PFSK-1 (cell line): ENCODE results near the gene TSPO.

ENCODE experiments used
- POLR2AphosphoS5 ChIP-seq: IDR thresholded peaks from 2 replicates; pipeline ENCODE4 v1.6.1; 2012; ENCODE audit warnings: low read depth, mild to moderate bottlenecking, control low read depth, low read length, moderate library complexity
- SIN3A ChIP-seq: IDR thresholded peaks from 2 replicates; pipeline ENCODE4 v1.6.1; 2012; ENCODE audit warnings: mild to moderate bottlenecking, low read length, moderate library complexity, borderline replicate concordance; ENCODE audit not compliant: insufficient read depth

GRCh38 chr22:43106302-43106701, 45.1 kb upstream of the TSPO start:
- TF ChIP-seq POLR2AphosphoS5: no peak
- TF ChIP-seq SIN3A: no peak
